Embryonic facial prominence (tissue), 1 donor: ENCODE data around the gene CALR3.
"Not testable (repeated sequence)": the region's sequence is repeated elsewhere in the genome, so short reads cannot be mapped to it uniquely, and the experiment has no call there.

Source experiments
- DNase-seq: peaks from one replicate; pipeline ENCODE4 v3.0.0-alpha.2; 2016; ENCODE audit errors: extremely low spot score

Gene CALR3

GRCh38 chr19:16497042-16497441, 1.1 kb upstream of the CALR3 start:
- no peak for DNase-seq

DNA sequence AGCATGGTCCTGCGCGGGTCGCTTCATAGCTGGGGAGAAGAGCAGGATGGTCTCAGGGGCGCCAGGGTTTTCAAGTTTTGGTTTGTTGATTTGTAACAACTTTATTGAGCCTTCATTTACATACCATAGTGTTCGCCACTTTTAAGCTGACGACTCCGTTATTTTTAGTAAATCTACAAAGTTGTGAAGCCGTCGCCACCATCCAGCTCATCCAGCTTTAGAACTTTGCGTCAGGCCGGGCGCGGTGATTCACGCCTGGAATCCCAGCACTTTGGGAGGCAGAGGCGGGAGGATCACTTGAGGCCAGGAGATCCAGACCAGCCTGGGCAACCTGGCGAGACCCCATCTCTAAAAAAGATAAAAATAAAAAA, 631 bp upstream of the CALR3 start:
- no peak for DNase-seq

- not testable (repeated sequence) for DNase-seq
These were observed 9.5 kb downstream of the CALR3 start for GRCh38 chr19:16486476-16486875.

DNA sequence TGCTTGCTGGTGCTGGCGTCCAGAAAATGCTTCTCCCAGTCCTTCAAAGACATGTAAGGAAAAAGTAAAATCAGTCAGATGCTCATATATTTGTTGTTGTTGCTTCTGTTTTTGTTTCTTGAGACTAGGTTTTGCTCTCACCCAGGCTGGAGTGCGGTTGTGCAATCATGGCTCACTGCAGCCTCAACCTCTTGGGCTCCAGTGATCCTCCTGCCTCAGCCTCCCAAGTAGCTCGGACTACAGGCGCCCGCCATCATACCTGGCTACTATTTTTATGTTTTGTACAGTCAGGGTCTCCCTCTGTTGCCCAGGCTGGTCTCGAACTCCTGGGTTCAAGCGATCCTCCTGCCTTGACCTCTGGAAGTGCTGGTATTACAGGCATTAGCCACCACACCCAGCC, 13.2 kb downstream of the CALR3 start:
- DNase-seq: no peak

- DNase-seq: no peak
These were observed 18.7 kb downstream of the CALR3 start for GRCh38 chr19:16477311-16477710.

DNA sequence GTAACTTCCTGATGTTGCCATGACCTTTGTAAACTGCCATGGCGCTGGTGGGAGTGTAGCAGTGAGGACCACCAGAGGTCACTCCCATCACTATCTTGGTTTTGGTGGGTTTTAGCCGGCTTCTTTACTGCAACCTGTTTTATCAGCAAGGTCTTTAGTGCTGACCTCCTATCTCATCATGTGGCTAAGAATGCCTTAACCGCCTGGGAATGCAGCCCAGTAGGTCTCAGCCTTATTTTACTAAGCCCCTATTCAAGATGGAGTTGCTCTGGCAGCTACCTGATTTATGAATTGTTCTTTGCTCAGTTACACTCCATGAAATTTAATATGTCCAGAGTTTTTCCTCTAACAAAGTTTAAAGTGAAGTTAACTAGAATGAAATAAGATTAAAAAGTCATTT, 19.6 kb downstream of the CALR3 start:
- DNase-seq: no peak

DNA sequence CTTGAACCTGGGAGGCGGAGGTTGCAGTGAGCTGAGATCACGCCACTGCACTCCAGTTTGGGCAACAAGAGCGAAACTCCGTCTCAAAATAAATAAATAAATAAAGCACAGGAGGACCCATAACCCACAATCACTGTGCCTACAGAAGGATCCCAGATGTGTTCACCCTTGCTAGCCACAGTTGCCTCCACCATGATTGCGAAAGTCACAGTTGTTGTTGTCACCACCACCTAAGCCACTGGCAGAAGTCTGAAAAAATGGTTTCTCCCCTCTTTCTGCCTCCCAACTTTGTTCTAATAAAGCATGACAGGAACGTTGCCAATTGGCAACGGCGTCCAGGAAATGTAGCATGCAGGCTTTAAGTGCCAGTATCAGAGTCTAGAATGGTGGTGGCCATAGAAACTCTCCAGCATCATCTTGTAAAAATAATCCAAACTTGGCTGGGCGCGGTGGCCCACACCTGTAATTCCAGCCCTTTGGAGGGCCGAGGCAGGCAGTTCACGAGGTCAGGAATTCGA, 22.0 kb downstream of the CALR3 start:
- no peak for DNase-seq

DNA sequence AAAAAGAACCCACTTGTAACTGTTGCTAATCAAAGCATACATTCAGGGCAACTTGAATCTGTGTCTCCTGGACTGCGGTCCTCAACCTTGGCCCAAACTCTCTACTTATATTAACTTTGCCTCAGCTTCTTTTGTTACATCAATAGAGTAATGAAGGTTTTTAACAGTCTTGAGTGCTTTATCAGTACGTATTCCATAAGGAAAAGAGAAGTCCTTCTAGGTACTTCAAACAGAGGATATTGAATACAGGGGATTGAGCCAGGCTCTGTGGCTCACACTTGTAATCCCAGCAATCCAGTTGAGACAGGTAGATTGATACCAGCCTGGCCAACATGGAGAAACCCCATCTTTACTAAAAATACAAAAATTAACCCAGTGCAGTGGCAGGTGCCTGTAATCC, 23.0 kb downstream of the CALR3 start:
- DNase-seq: no peak

- DNase-seq: not testable (repeated sequence)
These were observed 23.4 kb downstream of the CALR3 start for GRCh38 chr19:16472559-16472899.

- DNase-seq: no peak
These were observed 24.8 kb downstream of the CALR3 start for GRCh38 chr19:16470911-16471811.

DNA sequence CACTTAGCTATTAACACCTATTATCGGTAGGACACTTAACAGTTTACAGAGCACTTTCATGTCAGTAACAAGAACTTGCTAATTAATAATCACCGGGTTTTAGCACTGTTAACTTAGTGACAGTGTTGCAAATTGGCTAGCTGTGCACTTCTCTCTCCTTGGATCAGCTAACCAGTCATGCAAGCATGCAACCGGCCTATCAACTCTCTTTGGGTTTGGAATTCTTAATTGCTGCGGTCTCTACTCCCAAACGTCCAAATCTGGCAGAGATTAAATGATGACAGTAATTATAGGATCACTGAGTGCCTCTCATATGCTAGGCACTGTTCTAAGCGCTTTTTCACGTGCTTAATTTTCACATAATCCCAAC, 25.4 kb downstream of the CALR3 start:
- no peak for DNase-seq

DNA sequence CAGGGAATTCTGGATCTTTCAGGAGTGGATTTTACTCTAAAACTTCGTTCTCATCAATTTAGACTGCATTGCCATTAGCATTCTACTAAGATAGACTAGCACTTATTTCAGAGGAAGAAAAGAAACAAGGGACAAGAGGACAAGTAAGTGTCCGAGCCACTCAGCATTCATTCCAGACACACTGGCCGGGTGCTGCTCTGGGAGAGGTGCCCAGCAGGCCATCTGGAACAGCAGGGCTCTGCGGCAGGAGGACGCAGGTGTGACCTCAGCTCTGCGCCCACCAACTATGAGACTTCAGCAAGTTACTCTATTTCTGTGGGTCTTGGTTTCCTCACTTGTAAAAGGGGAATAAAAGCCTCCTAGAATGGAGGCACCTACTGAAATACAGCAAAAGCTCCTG, 28.4 kb downstream of the CALR3 start:
- no peak for DNase-seq

DNA sequence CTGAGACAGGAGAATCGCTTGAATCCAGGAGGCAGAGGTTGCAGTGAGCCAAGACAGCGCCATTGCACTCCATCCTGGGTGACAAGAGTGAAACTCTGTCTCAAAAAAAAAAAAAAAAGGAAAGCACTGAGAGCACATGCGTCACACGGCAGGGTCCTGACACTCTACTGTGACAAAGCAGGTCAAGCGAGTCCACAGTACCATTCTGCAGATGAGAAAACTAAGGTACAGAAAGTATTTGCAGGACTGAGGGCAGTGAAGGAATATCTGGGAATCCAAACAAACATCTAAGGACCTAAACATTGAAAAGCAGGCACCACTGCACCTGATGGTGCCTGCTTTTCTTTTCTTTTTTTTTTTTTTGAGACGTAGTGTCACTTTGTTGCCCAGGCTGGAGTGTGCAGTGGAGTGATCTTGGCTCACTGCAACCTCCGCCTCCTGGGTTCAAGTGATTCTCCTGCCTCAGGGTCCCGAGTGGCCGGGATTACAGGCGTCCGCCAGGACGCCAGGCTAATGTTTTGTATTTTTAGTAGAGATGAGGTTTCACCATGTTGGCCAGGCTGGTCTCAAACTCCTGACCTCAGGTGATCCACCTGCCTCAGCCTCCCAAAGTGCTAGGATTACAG, 29.1 kb downstream of the CALR3 start:
- not testable (repeated sequence) for DNase-seq

DNA sequence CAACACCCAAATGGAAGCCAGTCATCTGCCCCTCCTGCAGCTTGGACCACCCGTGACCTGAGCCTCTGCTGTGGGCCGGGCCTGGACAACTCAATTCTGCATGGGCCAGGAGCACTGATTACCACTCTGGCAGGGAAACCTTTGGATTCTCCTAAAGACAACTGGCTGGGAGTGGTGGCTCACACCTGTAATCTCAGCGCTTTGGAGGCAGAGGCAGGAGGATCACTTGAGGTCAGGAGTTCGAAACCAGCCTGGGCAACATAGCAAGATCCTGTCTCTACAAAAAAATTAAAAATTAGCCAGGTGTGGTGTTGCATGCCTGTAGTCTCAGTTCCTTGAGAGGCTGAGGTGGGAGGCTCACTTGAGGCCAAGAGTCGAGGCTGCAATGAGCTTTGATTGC, 30.7 kb downstream of the CALR3 start:
- DNase-seq: no peak

- DNase-seq: no peak
These were observed 31.9 kb downstream of the CALR3 start for GRCh38 chr19:16463991-16464575.

DNA sequence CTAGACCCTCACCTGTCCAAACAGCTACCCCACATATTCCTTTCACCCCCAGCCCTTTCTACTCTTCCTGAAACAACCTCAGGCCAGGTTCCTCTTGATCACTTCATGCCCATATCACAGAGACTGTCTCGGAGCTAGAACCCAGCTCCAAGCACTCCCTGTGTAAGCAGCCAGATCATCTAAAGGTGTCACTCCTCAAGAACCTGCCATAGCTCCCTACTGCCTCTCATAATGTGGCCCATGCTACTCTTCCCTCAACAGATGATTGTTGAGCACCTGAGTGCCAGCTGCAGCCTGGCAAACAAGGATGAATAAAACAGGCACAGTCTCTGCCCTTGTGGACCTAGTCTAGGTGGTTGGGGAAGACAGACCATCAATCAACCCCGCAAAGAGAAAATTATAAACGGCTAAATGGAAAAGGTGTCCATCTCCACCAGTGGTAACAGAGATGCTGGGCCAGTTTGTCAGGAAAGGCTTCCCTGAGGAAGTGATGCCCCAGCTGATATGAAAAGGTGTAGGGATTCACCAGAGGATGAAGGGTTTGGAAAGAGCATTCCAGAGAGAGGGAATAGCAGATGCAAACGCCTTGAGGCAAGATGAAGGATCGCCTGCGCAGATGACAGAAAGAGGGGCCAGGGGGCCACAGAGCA, 32.5 kb downstream of the CALR3 start:
- no peak for DNase-seq

- no peak for DNase-seq
These were observed 33.2 kb downstream of the CALR3 start for GRCh38 chr19:16462757-16463250.

- no peak for DNase-seq
These were observed 34.3 kb downstream of the CALR3 start for GRCh38 chr19:16461630-16462051.

DNA sequence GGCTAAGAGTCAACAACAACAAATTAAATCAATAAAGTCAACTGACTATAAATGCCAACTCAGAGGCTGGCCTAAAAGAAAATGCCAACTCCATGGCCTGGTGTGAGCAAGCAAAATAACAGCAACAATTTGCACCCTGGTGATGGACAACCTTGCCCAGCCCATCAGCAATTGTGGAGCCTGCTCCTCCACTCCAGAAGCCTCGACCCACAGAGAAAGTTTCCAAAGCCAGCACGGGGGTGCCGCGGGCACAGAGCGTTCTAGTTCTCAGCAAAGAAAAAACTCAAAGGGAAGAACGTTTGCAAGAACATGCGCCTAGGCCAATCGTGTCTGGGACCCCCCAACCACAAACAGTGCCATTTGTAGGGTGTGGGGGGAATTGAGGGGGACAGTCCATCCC, 35.5 kb downstream of the CALR3 start:
- DNase-seq: no peak

DNA sequence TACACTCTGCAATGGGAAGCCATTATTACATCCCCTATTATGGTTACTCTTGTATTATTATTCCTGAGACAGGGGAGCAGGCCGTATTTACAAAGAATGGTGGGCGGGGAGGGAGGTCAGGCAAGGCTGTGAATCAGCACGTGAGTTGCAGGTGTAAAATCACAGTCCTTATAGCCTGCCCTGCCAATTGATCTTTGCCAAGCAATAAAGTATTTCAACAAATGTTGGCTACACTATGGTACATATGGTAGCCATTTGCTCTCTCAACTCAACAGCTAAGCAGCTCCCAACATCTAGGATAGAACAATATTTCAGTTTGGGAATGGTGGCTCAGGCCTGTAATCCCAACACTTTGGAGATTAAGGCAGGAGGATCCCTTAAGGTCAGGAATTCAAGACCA, 36.3 kb downstream of the CALR3 start:
- no peak for DNase-seq

- no peak for DNase-seq
These were observed 37.3 kb downstream of the CALR3 start for GRCh38 chr19:16458391-16459341.
